A549 (cell line): ENCODE data around the gene ARHGAP26.

Experiments
- CTCF ChIP-seq: fragments of >200 bp; sonication (Bioruptor Twin); formaldehyde crosslinking; IDR thresholded peaks from 3 replicates; pipeline ENCODE4 v1.5.1; 2016
- EHMT2 ChIP-seq: fragments of 200-600 bp; sonication (generic); IDR thresholded peaks from 2 replicates; pipeline ENCODE4 v1.6.1; 2016; ENCODE audit warnings: antibody characterized with exemption, low read depth, mild to moderate bottlenecking, moderate library complexity
- HMGXB4 ChIP-seq: fragments of 250-450 bp; sonication (Bioruptor Pico); IDR thresholded peaks from 2 replicates; pipeline ENCODE4 v1.5.0; 2021; ENCODE audit warnings: mild to moderate bottlenecking, moderate library complexity, borderline replicate concordance
- MAX ChIP-seq: IDR thresholded peaks from 2 replicates; pipeline ENCODE4 v1.6.1; 2012
- RAD21 ChIP-seq, 2 experiments: fragments of >200 bp in 1 of 2; sonication (Bioruptor Twin) in 1 of 2; formaldehyde crosslinking in 1 of 2; IDR thresholded peaks in 1 of 2; conservative IDR thresholded peaks in 1 of 2; 2 replicates in 1 of 2; 3 replicates in 1 of 2; pipeline ENCODE4 v1.6.1; 2012 to 2018; ENCODE audit warnings: inconsistent platforms in 1 of 2
- SMC3 ChIP-seq: fragments of >200 bp; sonication (Bioruptor Twin); formaldehyde crosslinking; IDR thresholded peaks from 3 replicates; pipeline ENCODE4 v1.6.1; 2018; ENCODE audit warnings: inconsistent platforms

GRCh38 chr5:143182106-143182505 is 411.9 kb downstream of the ARHGAP26 start:
- TF ChIP-seq MAX (no peak), CTCF (no peak), HMGXB4 (no peak), EHMT2 (no peak), RAD21 (conservative IDR thresholded peaks at IDR 0.05 in 1 of 2, IDR thresholded peaks at IDR 0.05 in 1 of 2) (no peak), SMC3 (no peak)
